ENCODE data around the gene PLXNC1. TPM values are rescaled to one million over a fixed set of nuclear protein-coding genes. Genes with fewer than 3 reads are reported as not detected.

PLXNC1 gene
- total and polyA plus RNA-seq, 2 of the 8 experiments (the other 6 are each of a cell fraction or from before 2014, with no cell fraction given) = 0.83 to 2.0 TPM

DNA sequence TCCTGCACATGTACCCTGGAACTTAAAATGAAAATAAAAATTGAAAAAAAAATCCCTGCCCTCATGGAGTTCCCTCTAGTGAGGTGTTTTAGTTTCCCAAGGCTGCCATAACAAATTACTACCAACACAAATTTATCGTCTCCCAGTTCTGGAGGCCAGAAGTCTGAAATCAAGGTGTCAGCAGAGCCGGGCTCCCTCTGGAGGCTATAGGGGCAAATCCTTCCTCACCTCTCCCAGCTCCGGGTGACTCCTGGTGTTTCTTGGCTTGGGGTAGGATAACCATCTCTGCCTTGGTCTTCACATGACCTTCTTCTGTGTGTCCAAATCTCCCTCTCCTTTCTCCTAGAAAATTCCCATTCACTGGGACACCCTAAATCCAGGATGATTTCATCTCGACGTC lies 50.1 kb downstream of the PLXNC1 start:
- POLR2A ChIA-PET (ENCODE audit: partially characterized antibody) = no interaction called here
- Histone ChIP-seq H3K9ac (replicated peaks in 1 of 4; ENCODE audit: extremely low read depth in 1 of 4, low read depth in 3 of 4, low read length in 3 of 4) (no peak overlapping the region), H2AFZ (ENCODE audit: low read length) (no peak overlapping the region), H4K5ac (ENCODE audit: insufficient read length, low read depth, low read length) (no peak overlapping the region), H2BK15ac (ENCODE audit: low read length) (no peak overlapping the region), H2BK12ac (ENCODE audit: low read depth, low read length) (no peak overlapping the region), H3K4me2 (ENCODE audit: insufficient read depth in 1 of 2, low read depth in 2 of 2, low read length in 2 of 2) (no peak overlapping the region), H3K18ac (ENCODE audit: extremely low read depth, low read length) (0 out of 2 replicates have a peak overlapping the region, but pooled peaks have one; percentile 44), H4K8ac (ENCODE audit: extremely low read depth, insufficient read depth, low read length) (no peak overlapping the region), H2BK5ac (ENCODE audit: low read depth, low read length) (no peak overlapping the region), H3K79me2 (ENCODE audit: control insufficient read depth in 1 of 2, insufficient read depth in 2 of 2, low read length in 2 of 2) (no peaks in the 10 kb centered on the region), H3K4me1 (replicated peaks in 1 of 4; ENCODE audit: control insufficient read depth in 3 of 4, insufficient read depth in 4 of 4, low read length in 3 of 4) (peaks cover 0 to 1% (median 0%) of the 10 kb centered on the region in 4 experiments; a peak in 1 of 7 replicates), H4K91ac (replicated peaks; ENCODE audit: insufficient read length, low read length) (no peak overlapping the region), H2BK120ac (replicated peaks; ENCODE audit: low read depth, low read length) (no peak overlapping the region), H3K27ac (ENCODE audit: low read depth, low read length) (no peak overlapping the region), H3K27me3 (replicated peaks in 1 of 4; ENCODE audit: control insufficient read depth in 3 of 4, extremely low read depth in 1 of 4, insufficient read depth in 3 of 4, low read length in 3 of 4) (no peaks in the 10 kb centered on the region), H3K14ac (ENCODE audit: insufficient read length) (no peak overlapping the region), H3K4ac (replicated peaks; ENCODE audit: insufficient read length, low read depth, low read length) (no peak overlapping the region), H3K56ac (replicated peaks; ENCODE audit: insufficient read length, low read depth, low read length) (no peak overlapping the region), H3K36me3 (ENCODE audit: control insufficient read depth in 2 of 4, insufficient read depth in 4 of 4, low read length in 3 of 4) (no peaks in the 10 kb centered on the region), H3K23me2 (ENCODE audit: low read depth, low read length) (no peaks in the 10 kb centered on the region), H3K79me1 (ENCODE audit: low read depth, low read length) (no peaks in the 10 kb centered on the region), H4K20me1 (replicated peaks in 1 of 2; ENCODE audit: control insufficient read depth in 1 of 2, insufficient read depth in 2 of 2, low read length in 2 of 2) (no peaks in the 10 kb centered on the region), H3K4me3 (ENCODE audit: extremely low read depth in 1 of 4, insufficient read depth in 2 of 4, low read depth in 3 of 4, low read length in 4 of 4) (no peak overlapping the region), H2BK20ac (ENCODE audit: low read length) (no peak overlapping the region), H3K23ac (ENCODE audit: insufficient read length) (no peak overlapping the region), H2AK5ac (ENCODE audit: low read depth, low read length) (no peak overlapping the region), H3K9me3 (ENCODE audit: insufficient read depth in 2 of 2, low read depth in 1 of 2, low read length in 1 of 2) (no peaks in the 10 kb centered on the region)
- DNase-seq (ENCODE audit: low read depth in 1 of 2, low spot score in 2 of 2) (no peak), FAIRE-seq (no peak)
- CTCF ChIA-PET (ENCODE audit: partially characterized antibody) = interaction anchor here (0.6 to 4.5 kb wide), 24 partner anchors 9 to 662 kb away, joined by 3 to 18 read pairs (median 4); no protein-coding TSS in a partner anchor
- WGBS, 2 experiments (ENCODE audit: extremely low coverage in 1 of 2, insufficient coverage in 1 of 2, insufficient read length in 1 of 2, insufficient replicate concordance in 2 of 2, low coverage in 1 of 2, low lambda C conversion rate in 2 of 2, missing lambda C conversion rate in 1 of 2) = 71% methylated on average over 5 of the region's 5 CpGs; no CpG with 5 or more reads in 1 of the 2 experiments
- TF ChIP-seq CTCF (IDR thresholded peaks at IDR 0.05; ENCODE audit: control extremely low read depth in 1 of 3, insufficient read depth in 1 of 3, low read depth in 1 of 3, low read length in 3 of 3) = peak; percentile 18 to 31 (median 28)
- peak; percentile 21 to 42; a peak in 3 of 4 replicates for TF ChIP-seq RAD21 (IDR thresholded peaks at IDR 0.05 in 1 of 2, conservative IDR thresholded peaks at IDR 0.05 in 1 of 2; ENCODE audit: low read depth in 2 of 2, low read length in 2 of 2)
- TF ChIP-seq RXRA (IDR thresholded peaks at IDR 0.05; ENCODE audit: insufficient read depth, low read depth, low read length) = no peak
- TF ChIP-seq TAF1 (IDR thresholded peaks at IDR 0.05; ENCODE audit: low read depth, low read length) = no peak
- no peak for TF ChIP-seq KDM1A (IDR thresholded peaks at IDR 0.05; ENCODE audit: borderline replicate concordance, low read length)
